Measurements from ENCODE around the gene MT1X.
"Not testable (repeated sequence)": the region's sequence is repeated elsewhere in the genome, so short reads cannot be mapped to it uniquely, and the experiment has no call there.

MT1X gene

GRCh38 chr16:56667581-56668571, 14.4 kb upstream of the MT1X start, which contains the start of gene MT1G:
Gene MT1G, minus strand, starts transcription at chr16:56668065. Its CDS starts 72 bp downstream, at chr16:56667993.
- no peak for TF ChIP-seq CTCF (IDR thresholded peaks at IDR 0.05; ENCODE audit: low read depth, low read length)
- H3K4me3 ChIP-seq (replicated peaks in 1 of 2; ENCODE audit: low read depth in 2 of 2, low read length in 2 of 2), result no peak within 1 kb of the TSS
- DNase-seq (ENCODE audit: low read depth in 2 of 2), result peak; percentile 32 to 34

- H3K4me3 ChIP-seq (replicated peaks in 1 of 2; ENCODE audit: low read depth in 2 of 2, low read length in 2 of 2), result no peak within 1 kb of the TSS
- TF ChIP-seq CTCF (IDR thresholded peaks at IDR 0.05; ENCODE audit: low read depth, low read length), result no peak
- no peak for DNase-seq (ENCODE audit: low read depth in 2 of 2)
Measured at GRCh38 chr16:56669005-56669839, 13.0 kb upstream of the MT1X start, which contains the start of gene MT1H. Gene MT1H, plus strand, starts transcription at chr16:56669814. Its CDS starts 71 bp downstream, at chr16:56669885.

- H3K4me3 ChIP-seq (replicated peaks in 1 of 2; ENCODE audit: low read depth in 2 of 2, low read length in 2 of 2), result no peak overlapping the region
- no peak for DNase-seq (ENCODE audit: low read depth in 2 of 2)
- no peak for TF ChIP-seq CTCF (IDR thresholded peaks at IDR 0.05; ENCODE audit: low read depth, low read length)
Measured at GRCh38 chr16:56669840-56670619, 12.2 kb upstream of the MT1X start.

DNA sequence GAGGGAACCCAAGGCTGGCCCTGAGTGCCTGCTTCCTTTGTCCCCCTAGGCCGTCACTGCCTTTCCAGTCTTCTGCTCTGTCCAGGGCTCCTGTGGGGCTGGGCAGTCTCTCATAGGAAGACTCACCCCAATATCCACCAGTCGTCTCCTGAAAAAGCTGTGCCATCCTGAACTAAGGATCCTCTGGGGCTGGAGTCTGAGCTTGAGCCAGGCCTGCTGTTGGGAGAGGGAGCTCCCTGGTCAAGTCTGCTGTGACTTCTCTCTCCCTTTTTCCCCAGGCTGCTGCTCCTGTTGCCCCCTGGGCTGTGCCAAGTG, 11.7 kb upstream of the MT1X start:
- H3K4me3 ChIP-seq (replicated peaks in 1 of 2; ENCODE audit: low read depth in 2 of 2, low read length in 2 of 2), result no peak overlapping the region
- DNase-seq (ENCODE audit: low read depth in 2 of 2), result no peak
- no peak for TF ChIP-seq CTCF (IDR thresholded peaks at IDR 0.05; ENCODE audit: low read depth, low read length)

DNA sequence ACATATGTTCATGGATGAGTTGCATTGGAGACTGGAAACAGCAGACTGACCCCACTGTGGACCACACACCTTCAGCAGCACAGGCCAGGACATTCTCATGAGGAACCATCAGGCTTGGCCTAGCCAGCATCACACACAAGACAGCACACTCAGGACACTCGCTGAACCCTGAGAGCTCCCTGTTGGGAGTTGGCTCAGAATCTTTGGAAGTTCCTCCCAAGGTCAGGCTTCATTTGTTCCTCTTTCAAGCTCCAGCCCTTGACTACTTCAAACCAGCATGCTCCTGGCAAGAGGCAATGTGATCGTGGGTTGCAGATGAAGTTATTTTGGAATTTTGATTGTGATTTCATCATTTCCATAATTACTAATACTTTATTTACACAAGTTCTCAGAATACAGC, 10.6 kb upstream of the MT1X start:
- not testable (repeated sequence) for H3K4me3 ChIP-seq (replicated peaks in 1 of 2; ENCODE audit: low read depth in 2 of 2, low read length in 2 of 2)
- peak in 1 of 2 donors; percentile 18 for DNase-seq (ENCODE audit: low read depth in 2 of 2)

DNA sequence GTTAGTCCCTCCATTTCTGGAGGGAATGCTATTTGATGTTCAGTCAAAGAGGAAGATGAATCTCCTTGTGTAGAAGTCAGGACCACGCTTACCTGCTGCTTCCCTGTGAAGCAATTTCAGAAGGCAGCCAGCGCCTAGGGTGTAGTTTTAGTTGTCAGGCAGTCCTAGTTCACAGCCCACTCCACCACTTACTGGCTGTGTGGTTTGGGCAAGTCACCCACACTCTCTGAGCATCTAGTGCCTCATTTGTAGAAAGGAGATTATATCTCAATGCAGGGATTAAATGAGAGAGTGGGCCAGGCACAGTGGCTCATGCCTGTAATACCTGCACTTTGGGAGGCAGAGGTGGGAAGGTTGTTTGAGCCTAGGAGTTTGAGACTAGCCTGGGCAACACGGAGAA, 10.1 kb upstream of the MT1X start:
- not testable (repeated sequence) for DNase-seq (ENCODE audit: low read depth in 2 of 2); H3K4me3 ChIP-seq (replicated peaks in 1 of 2; ENCODE audit: low read depth in 2 of 2, low read length in 2 of 2)

GRCh38 chr16:56672761-56673536, 9.3 kb upstream of the MT1X start:
- no peak for DNase-seq (ENCODE audit: low read depth in 2 of 2)
- H3K4me3 ChIP-seq (replicated peaks in 1 of 2; ENCODE audit: low read depth in 2 of 2, low read length in 2 of 2), result no peak overlapping the region
- TF ChIP-seq CTCF (IDR thresholded peaks at IDR 0.05; ENCODE audit: low read depth, low read length), result no peak
